ENCODE data around the gene SYT9. TPM values are rescaled to one million over a fixed set of nuclear protein-coding genes. Genes with fewer than 3 reads are reported as not detected.

Gene SYT9
- total and polyA plus RNA-seq, 2 donors: 1.3 to 2.6 TPM

GRCh38 chr11:7254731-7255291, 3.1 kb downstream of the SYT9 start:
- Histone ChIP-seq H3K4me3 (ENCODE audit: low read depth, low read length) (no peak overlapping the region), H3K27ac (ENCODE audit: low read depth) (no peak overlapping the region), H3K4me1 (ENCODE audit: insufficient read depth) (no peaks in the 10 kb centered on the region), H3K36me3 (ENCODE audit: insufficient read depth) (no peaks in the 10 kb centered on the region)
- DNase-seq (ENCODE audit: extremely low spot score): no peak
- WGBS: 63% methylated on average over 3 of the region's 3 CpGs

DNA sequence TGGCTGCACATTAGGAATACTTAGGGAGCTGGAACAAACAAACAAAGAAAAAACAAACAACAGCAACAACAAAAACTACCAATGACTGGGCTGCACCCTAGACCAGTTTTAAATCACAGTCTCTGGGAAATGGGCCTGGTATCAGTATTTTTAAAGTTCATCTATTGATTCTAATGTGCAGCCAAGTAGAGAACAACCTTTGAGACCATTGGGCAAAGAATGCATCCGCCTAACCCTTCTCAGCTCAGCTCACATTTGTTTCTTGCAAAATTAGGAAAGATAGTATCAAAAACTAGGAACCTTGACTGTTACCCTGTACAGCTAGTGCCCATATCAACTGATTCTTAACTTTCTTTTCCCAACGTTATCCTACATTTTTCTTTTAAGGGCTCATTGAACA, 5.2 kb downstream of the SYT9 start:
- Histone ChIP-seq H3K27ac (ENCODE audit: low read depth) (no peak overlapping the region), H3K4me3 (ENCODE audit: low read depth, low read length) (no peak overlapping the region), H3K4me1 (ENCODE audit: insufficient read depth) (no peaks in the 10 kb centered on the region), H3K36me3 (ENCODE audit: insufficient read depth) (no peaks in the 10 kb centered on the region)
- DNase-seq (ENCODE audit: extremely low spot score): no peak
- WGBS: 41% methylated on average over 2 of the region's 2 CpGs

GRCh38 chr11:7257724-7258123, 6.0 kb downstream of the SYT9 start:
- DNase-seq (ENCODE audit: extremely low spot score): no peak
- H3K4me1 ChIP-seq (ENCODE audit: insufficient read depth): no peaks in the 10 kb centered on the region
- H3K27ac ChIP-seq (ENCODE audit: low read depth): no peak overlapping the region
- no peak overlapping the region for H3K4me3 ChIP-seq (ENCODE audit: low read depth, low read length)
- H3K36me3 ChIP-seq (ENCODE audit: insufficient read depth): no peaks in the 10 kb centered on the region
- 80% methylated on average over 2 of the region's 2 CpGs for WGBS

GRCh38 chr11:7261578-7261977, 9.9 kb downstream of the SYT9 start:
- 88% methylated on average over 5 of the region's 5 CpGs for WGBS
- H3K4me3 ChIP-seq (ENCODE audit: low read depth, low read length): no peak overlapping the region
- H3K36me3 ChIP-seq (ENCODE audit: insufficient read depth): no peaks in the 10 kb centered on the region
- H3K4me1 ChIP-seq (ENCODE audit: insufficient read depth): no peaks in the 10 kb centered on the region
- DNase-seq (ENCODE audit: extremely low spot score): no peak
- no peak overlapping the region for H3K27ac ChIP-seq (ENCODE audit: low read depth)

GRCh38 chr11:7262672-7263071, 11.0 kb downstream of the SYT9 start:
- 36% methylated on average over 2 of the region's 2 CpGs for whole genome bisulfite sequencing
- no peak overlapping the region for H3K4me3 ChIP-seq (ENCODE audit: low read depth, low read length)
- no peak overlapping the region for H3K27ac ChIP-seq (ENCODE audit: low read depth)
- H3K4me1 ChIP-seq (ENCODE audit: insufficient read depth): no peaks in the 10 kb centered on the region
- no peaks in the 10 kb centered on the region for H3K36me3 ChIP-seq (ENCODE audit: insufficient read depth)
- DNase-seq (ENCODE audit: extremely low spot score): no peak

DNA sequence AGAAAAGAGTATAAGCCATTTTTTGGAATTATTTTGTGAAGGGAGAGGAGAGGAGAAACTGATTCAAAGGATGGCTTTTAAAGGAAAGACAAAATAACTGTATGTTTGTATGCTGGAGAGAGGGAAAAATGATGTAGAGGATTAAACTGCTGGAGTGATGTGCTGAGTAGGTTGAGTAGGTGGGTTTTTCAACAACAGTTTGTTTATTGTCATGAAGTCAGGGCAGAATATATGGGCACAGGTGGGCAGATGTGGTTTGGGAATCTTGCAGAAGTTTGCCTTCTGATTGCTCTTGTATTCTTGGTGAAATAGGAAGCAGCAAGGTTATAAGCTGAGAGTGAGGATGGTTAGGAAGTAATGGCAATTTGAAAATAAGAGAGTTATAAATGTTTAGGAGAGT, 12.1 kb downstream of the SYT9 start:
- Histone ChIP-seq H3K4me1 (ENCODE audit: insufficient read depth) (no peaks in the 10 kb centered on the region), H3K4me3 (ENCODE audit: low read depth, low read length) (no peak overlapping the region), H3K27ac (ENCODE audit: low read depth) (no peak overlapping the region), H3K36me3 (ENCODE audit: insufficient read depth) (no peaks in the 10 kb centered on the region)
- DNase-seq (ENCODE audit: extremely low spot score): no peak

DNA sequence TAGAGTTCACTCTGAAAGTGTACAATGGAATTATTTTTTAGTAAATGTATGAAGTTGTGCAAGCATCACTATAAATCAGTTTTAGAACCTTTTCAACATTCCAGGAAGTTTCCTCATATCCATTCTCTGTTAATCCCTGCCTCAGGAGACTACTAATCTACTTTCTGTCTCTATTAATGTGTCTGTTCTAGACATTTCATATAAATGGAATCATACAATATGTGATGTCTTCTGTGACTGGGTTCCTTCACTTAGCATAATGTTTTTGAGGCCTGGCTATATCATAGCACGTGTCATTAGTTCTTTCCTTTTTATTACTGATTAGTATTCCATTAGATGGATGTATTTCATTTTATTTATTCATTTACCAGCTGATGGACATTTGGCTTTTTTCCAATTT, 17.1 kb downstream of the SYT9 start:
- H3K27ac ChIP-seq (ENCODE audit: low read depth): no peak overlapping the region
- no peak overlapping the region for H3K4me3 ChIP-seq (ENCODE audit: low read depth, low read length)
- no peaks in the 10 kb centered on the region for H3K4me1 ChIP-seq (ENCODE audit: insufficient read depth)
- H3K36me3 ChIP-seq (ENCODE audit: insufficient read depth): no peaks in the 10 kb centered on the region
- WGBS: 60% methylated on average over 1 of the region's 1 CpG
- DNase-seq (ENCODE audit: extremely low spot score): no peak

- no peaks in the 10 kb centered on the region for H3K36me3 ChIP-seq (ENCODE audit: insufficient read depth)
Measured at GRCh38 chr11:7270233-7270865, 18.6 kb downstream of the SYT9 start.

GRCh38 chr11:7272373-7272772, 20.7 kb downstream of the SYT9 start:
- H3K4me3 ChIP-seq (ENCODE audit: low read depth, low read length): no peak overlapping the region
- WGBS: 49% methylated on average over 2 of the region's 2 CpGs
- no peak for DNase-seq (ENCODE audit: extremely low spot score)
- H3K36me3 ChIP-seq (ENCODE audit: insufficient read depth): no peaks in the 10 kb centered on the region
- no peak overlapping the region for H3K27ac ChIP-seq (ENCODE audit: low read depth)
- H3K4me1 ChIP-seq (ENCODE audit: insufficient read depth): no peaks in the 10 kb centered on the region

More at GRCh38 chr11:7270233-7270865, 18.6 kb downstream of the SYT9 start:
- H3K4me3 ChIP-seq (ENCODE audit: low read depth, low read length): no peak overlapping the region
- H3K27ac ChIP-seq (ENCODE audit: low read depth): no peak overlapping the region
- H3K4me1 ChIP-seq (ENCODE audit: insufficient read depth): no peaks in the 10 kb centered on the region
- WGBS: 66% methylated on average over 3 of the region's 3 CpGs
- no peak for DNase-seq (ENCODE audit: extremely low spot score)

DNA sequence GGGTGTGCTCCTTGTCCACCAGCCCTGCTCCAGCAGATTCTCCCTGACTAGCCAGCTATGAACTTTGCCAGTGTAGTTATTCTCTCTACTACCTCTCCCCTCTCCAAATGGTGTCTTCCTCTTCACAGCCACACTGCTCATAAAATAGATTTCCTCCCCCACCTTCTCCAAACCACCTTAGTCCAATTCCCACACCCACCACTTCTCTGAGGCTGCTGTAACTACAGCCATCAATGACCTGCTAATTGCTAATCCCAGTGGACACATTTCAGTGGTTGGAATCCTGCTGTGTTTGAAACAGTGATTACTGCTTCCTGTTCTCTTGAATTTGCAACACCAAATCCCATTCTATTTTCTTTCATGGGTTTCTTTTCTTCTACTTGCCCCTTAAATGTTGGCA, 23.4 kb downstream of the SYT9 start:
- Histone ChIP-seq H3K4me1 (ENCODE audit: insufficient read depth) (no peaks in the 10 kb centered on the region), H3K27ac (ENCODE audit: low read depth) (no peak overlapping the region), H3K4me3 (ENCODE audit: low read depth, low read length) (no peak overlapping the region), H3K36me3 (ENCODE audit: insufficient read depth) (no peaks in the 10 kb centered on the region)
- DNase-seq (ENCODE audit: extremely low spot score): no peak

- Histone ChIP-seq H3K4me1 (ENCODE audit: insufficient read depth) (no peaks in the 10 kb centered on the region), H3K27ac (ENCODE audit: low read depth) (no peak overlapping the region), H3K4me3 (ENCODE audit: low read depth, low read length) (no peak overlapping the region), H3K36me3 (ENCODE audit: insufficient read depth) (no peaks in the 10 kb centered on the region)
- 70% methylated on average over 3 of the region's 3 CpGs for WGBS
- no peak for DNase-seq (ENCODE audit: extremely low spot score)
Measured at GRCh38 chr11:7278314-7278917, 26.7 kb downstream of the SYT9 start.

GRCh38 chr11:7279676-7280075, 28.0 kb downstream of the SYT9 start:
- H3K36me3 ChIP-seq (ENCODE audit: insufficient read depth): no peaks in the 10 kb centered on the region
- H3K4me3 ChIP-seq (ENCODE audit: low read depth, low read length): no peak overlapping the region
- H3K27ac ChIP-seq (ENCODE audit: low read depth): no peak overlapping the region
- DNase-seq (ENCODE audit: extremely low spot score): no peak
- WGBS: 48% methylated on average over 1 of the region's 1 CpG
- H3K4me1 ChIP-seq (ENCODE audit: insufficient read depth): no peaks in the 10 kb centered on the region

GRCh38 chr11:7281079-7281478, 29.4 kb downstream of the SYT9 start:
- 80% methylated on average over 1 of the region's 1 CpG for WGBS
- Histone ChIP-seq H3K27ac (ENCODE audit: low read depth) (no peak overlapping the region), H3K36me3 (ENCODE audit: insufficient read depth) (no peaks in the 10 kb centered on the region), H3K4me3 (ENCODE audit: low read depth, low read length) (no peak overlapping the region), H3K4me1 (ENCODE audit: insufficient read depth) (no peaks in the 10 kb centered on the region)
- DNase-seq (ENCODE audit: extremely low spot score): no peak

DNA sequence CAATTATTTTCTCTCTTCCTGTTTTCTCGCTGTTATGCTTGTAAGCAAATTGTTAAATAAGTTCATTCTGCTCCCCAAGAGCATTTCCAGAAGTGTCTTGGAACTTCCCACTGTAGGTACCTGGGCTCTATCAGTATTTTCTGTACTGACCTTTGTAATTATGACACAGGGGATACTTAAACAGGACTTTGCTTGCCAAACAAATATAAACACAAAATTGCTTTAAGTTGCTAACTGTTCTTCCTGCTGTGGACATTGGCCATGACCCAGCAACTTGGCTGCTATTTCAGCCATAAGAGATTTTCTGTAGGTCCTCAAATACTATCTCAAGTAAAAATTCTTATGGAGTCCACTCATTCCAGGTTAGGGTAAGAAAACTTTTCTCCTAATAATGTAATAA, 30.1 kb downstream of the SYT9 start:
- Histone ChIP-seq H3K36me3 (ENCODE audit: insufficient read depth) (no peaks in the 10 kb centered on the region), H3K27ac (ENCODE audit: low read depth) (no peak overlapping the region), H3K4me1 (ENCODE audit: insufficient read depth) (no peaks in the 10 kb centered on the region), H3K4me3 (ENCODE audit: low read depth, low read length) (no peak overlapping the region)
- no peak for DNase-seq (ENCODE audit: extremely low spot score)
- 82% methylated on average over 1 of the region's 1 CpG for WGBS
